Measurements from ENCODE around the gene TENT4A. TPM values are rescaled to one million over a fixed set of nuclear protein-coding genes. Genes with fewer than 3 reads are reported as not detected.

The TENT4A gene
- total RNA-seq, 1 experiment from 2014 or later, result 25.6 TPM

GRCh38 chr5:6702633-6703032, 10.6 kb upstream of the TENT4A start:
- Histone ChIP-seq H4K8ac (replicated peaks; ENCODE audit: insufficient read length, low read depth, low read length) (no peak overlapping the region), H2AFZ (ENCODE audit: low read length) (no peak overlapping the region), H4K91ac (ENCODE audit: insufficient read length, low read depth, low read length) (no peak overlapping the region), H2BK5ac (ENCODE audit: insufficient read length, low read length) (no peak overlapping the region), H3K9ac (ENCODE audit: extremely low read depth, insufficient read length, low read length) (no peak overlapping the region), H3K79me1 (ENCODE audit: insufficient read depth, low read depth, low read length, poor library complexity, severe bottlenecking) (no peaks in the 10 kb centered on the region), H3K27ac (ENCODE audit: insufficient read length, low read depth, low read length) (no peak overlapping the region), H3K18ac (ENCODE audit: insufficient read length, low read depth, low read length) (no peak overlapping the region), H3K23ac (ENCODE audit: insufficient read length, low read depth, low read length) (no peak overlapping the region), H3K4me1 (ENCODE audit: insufficient read depth, low read length) (peaks cover 7% of the 10 kb centered on the region; the same call in 1 of the 2 replicates), H3K23me2 (ENCODE audit: insufficient read length, low read depth, low read length, poor library complexity, severe bottlenecking) (peaks cover 2% of the 10 kb centered on the region), H3K9me3 (ENCODE audit: control insufficient read depth, low read depth, low read length) (no peaks in the 10 kb centered on the region), H2BK20ac (ENCODE audit: low read depth, low read length, poor library complexity, severe bottlenecking) (no peak overlapping the region), H3K4me2 (ENCODE audit: insufficient read depth, insufficient read length, low read length) (no peak overlapping the region), H3K56ac (ENCODE audit: insufficient read length, low read depth, low read length) (no peak overlapping the region), H4K20me1 (ENCODE audit: control insufficient read depth, insufficient read depth, insufficient read length) (no peaks in the 10 kb centered on the region), H2BK15ac (ENCODE audit: low read depth, low read length) (no peak overlapping the region), H4K5ac (ENCODE audit: insufficient read length, low read depth, low read length) (no peak overlapping the region), H3K14ac (ENCODE audit: insufficient read depth, low read length) (no peak overlapping the region), H2BK120ac (ENCODE audit: low read depth, low read length, poor library complexity, severe bottlenecking) (no peak overlapping the region), H2AK5ac (ENCODE audit: insufficient read length, low read length) (no peak overlapping the region), H3K27me3 (ENCODE audit: insufficient read depth, low read length) (no peaks in the 10 kb centered on the region), H3K4ac (ENCODE audit: low read depth, low read length) (no peak overlapping the region), H3K79me2 (ENCODE audit: insufficient read depth, low read length) (no peaks in the 10 kb centered on the region), H2BK12ac (ENCODE audit: insufficient read length, low read depth, low read length) (no peak overlapping the region), H3T11ph (ENCODE audit: low read length) (no peak overlapping the region)
- H3K4me3 Mint-ChIP-seq, result no peak overlapping the region
- DNase-seq, result no peak
- no peaks in the 10 kb centered on the region for H3K9me3 Mint-ChIP-seq
- H3K27ac Mint-ChIP-seq, result no peak overlapping the region
- TF ChIP-seq CTCF (conservative IDR thresholded peaks at IDR 0.05), result no peak
- H3K4me1 Mint-ChIP-seq, result peaks cover 25 to 29% of the 10 kb centered on the region in 2 experiments
- peaks cover 3% of the 10 kb centered on the region; the same call in 1 of the 2 replicates for H3K27me3 Mint-ChIP-seq (ENCODE audit: low read depth)
- WGBS (ENCODE audit: extremely low coverage, insufficient read length, low lambda C conversion rate), result no CpG with 5 or more reads among the region's 6 CpGs
- no peaks in the 10 kb centered on the region; a peak in 1 of 7 replicates for H3K36me3 Mint-ChIP-seq (ENCODE audit: insufficient read depth in 1 of 3, low read depth in 3 of 3)
